ENCODE results near the gene RHBDD2. TPM values are rescaled to one million over a fixed set of nuclear protein-coding genes. Genes with fewer than 3 reads are reported as not detected.

The RHBDD2 gene
- total and polyA plus RNA-seq, 9 of the 15 experiments (the other 6 are each of a cell fraction or from before 2014, with no cell fraction given), result 3.3 to 36.7 (median 17.9) TPM

GRCh38 chr7:75905785-75906604, 27.2 kb downstream of the RHBDD2 start (continued):
- peak; percentile 19; the same call in 1 of the 2 replicates for TF ChIP-seq REST (IDR thresholded peaks at IDR 0.05; ENCODE audit: borderline replicate concordance)
- no peak for TF ChIP-seq REST (CRISPR knock-in tag; IDR thresholded peaks at IDR 0.05; ENCODE audit: low read depth)
- TF ChIP-seq CEBPG (CRISPR knock-in tag; IDR thresholded peaks at IDR 0.05), result peak; percentile 87
- peak; percentile 85 to 97 for TF ChIP-seq CEBPG (tag; conservative IDR thresholded peaks at IDR 0.05 in 1 of 2, IDR thresholded peaks at IDR 0.05 in 1 of 2)
- no peak for TF ChIP-seq BCLAF1 (IDR thresholded peaks at IDR 0.05; ENCODE audit: borderline replicate concordance in 1 of 2, control insufficient read depth in 1 of 2, low read depth in 2 of 2, low read length in 1 of 2)
- TF ChIP-seq TFAP4 (CRISPR knock-in tag; IDR thresholded peaks at IDR 0.05; ENCODE audit: borderline replicate concordance), result no peak
- peak; percentile 99 for TF ChIP-seq CEBPB (tag; IDR thresholded peaks at IDR 0.05)
- TF ChIP-seq BRD9 (IDR thresholded peaks at IDR 0.05; ENCODE audit: low read depth, partially characterized antibody), result no peak
- TF ChIP-seq CBX3 (IDR thresholded peaks at IDR 0.05; ENCODE audit: borderline replicate concordance in 1 of 2, low read length in 2 of 2), result no peak
- TF ChIP-seq SAFB2 (IDR thresholded peaks at IDR 0.05; ENCODE audit: borderline replicate concordance, low read depth, low read length, severe bottlenecking), result no peak
- TF ChIP-seq DEAF1 (CRISPR knock-in tag; IDR thresholded peaks at IDR 0.05), result no peak
- TF ChIP-seq NCOA6 (IDR thresholded peaks at IDR 0.05), result no peak

All from K562 (cell line).